GM19397 (cell line): ENCODE measurements around the gene EFCAB8.

Experiments
- ATAC-seq: cut with Tn5 transposase; IDR thresholded peaks from one replicate; pipeline ENCODE4 v1.9.1; 2021; ENCODE audit warnings: mild to moderate bottlenecking, moderate library complexity; ENCODE audit not compliant: unreplicated experiment

Gene EFCAB8

DNA sequence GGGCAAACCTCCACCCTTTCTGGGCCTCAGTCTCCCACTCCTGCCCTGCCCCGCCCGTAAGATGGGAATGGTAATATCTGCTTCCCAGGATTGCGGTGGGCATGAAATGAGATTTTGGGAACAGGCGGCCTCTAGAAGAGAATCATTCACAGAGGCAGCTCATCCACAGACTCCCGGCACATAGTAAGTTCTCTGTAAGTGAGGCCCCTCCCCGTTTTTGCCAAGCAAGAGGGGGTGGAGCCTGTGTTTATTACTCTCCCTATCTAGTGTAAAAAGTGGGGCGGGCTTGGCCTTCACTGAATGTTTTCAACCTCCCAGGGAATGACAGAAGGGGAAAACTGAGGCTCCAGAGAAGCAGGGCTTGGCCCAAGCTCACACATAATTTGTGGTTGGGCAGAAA, 125.5 kb downstream of the EFCAB8 start:
- ATAC-seq, result no peak

DNA sequence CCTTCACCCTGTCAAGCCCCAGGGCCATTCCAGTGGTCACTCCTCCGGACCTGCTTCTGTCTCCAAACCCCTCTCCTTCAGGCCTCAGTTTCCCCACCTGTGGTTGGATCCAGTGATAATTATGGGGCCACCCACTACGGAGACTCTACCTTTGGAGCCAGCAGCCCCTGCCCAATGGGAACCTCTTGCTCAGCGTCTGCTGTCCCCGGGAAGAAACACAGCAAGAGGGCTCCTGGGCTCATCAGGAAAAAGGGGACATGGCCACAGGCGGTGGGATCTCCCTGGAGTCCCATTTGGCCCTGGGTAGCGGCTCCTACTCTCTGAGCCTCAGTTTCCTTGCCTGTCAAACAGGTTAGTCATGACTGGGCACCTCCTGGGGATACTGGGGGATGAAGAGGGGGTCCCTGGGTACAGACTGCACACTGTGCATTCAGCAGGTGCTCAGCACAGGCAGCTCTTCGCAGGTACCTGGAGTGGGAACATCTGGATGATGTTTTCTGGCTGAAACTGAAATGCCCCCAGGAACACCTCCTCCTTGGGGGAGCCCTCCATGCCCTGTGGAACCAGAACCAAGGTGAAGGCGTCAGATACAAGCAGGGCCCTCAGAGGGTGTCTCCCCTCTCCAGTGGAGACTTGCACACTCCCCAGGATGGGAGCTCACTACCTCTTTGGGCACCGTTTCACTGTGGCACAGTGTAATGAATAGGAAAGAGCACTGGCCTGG, 126.1 kb downstream of the EFCAB8 start:
- no peak for ATAC-seq

DNA sequence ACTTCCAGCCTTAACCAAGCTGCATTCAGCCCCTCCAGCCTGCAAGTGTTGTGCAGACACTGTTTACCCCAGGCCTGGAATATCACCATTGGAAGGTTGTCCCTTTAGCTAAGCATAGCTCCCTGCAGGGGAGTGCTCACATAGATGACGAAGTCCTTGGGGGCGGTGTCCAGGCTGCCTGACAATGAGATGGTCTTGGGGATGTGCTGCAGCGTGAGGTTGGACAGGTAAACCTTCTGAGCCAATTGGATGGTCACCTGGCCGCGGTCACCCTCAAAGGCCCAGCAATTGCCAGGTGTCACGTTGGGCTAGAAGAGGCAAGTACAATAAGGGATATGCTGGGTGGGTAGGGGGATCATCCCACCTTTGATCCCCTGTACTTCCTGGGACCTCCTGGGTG, 126.9 kb downstream of the EFCAB8 start:
- ATAC-seq, result no peak

DNA sequence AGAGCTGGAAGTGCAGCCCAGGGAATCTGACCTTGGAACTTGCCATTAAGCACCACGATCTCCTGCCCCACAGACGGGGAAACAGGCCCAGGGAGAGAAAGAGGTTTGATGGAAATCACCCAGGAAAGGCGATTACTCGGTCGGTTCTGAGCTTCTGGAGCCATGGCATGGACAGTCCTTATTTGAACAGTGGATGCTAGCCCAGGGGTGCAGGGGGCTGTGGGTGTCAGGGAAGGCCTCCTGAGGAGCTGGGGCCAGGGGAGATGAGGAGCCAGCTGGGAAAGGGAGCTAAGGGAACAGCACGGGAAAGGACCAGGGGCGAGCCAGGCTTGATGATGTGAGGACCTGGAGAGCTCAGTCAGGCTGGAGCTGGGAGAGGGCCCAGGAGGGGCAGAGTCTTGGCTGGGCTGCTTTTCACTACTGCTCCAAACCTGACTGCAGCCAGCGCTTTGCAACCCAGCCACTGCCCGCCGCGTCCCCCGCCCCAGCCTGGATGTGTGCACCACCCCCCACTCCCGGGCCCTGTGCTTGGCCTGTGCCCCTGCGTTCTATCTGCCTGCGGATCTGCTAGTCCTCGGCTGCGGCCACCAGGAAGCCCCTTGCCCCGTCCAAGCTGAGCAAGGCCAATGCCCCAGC, 127.7 kb downstream of the EFCAB8 start:
- ATAC-seq, result no peak

DNA sequence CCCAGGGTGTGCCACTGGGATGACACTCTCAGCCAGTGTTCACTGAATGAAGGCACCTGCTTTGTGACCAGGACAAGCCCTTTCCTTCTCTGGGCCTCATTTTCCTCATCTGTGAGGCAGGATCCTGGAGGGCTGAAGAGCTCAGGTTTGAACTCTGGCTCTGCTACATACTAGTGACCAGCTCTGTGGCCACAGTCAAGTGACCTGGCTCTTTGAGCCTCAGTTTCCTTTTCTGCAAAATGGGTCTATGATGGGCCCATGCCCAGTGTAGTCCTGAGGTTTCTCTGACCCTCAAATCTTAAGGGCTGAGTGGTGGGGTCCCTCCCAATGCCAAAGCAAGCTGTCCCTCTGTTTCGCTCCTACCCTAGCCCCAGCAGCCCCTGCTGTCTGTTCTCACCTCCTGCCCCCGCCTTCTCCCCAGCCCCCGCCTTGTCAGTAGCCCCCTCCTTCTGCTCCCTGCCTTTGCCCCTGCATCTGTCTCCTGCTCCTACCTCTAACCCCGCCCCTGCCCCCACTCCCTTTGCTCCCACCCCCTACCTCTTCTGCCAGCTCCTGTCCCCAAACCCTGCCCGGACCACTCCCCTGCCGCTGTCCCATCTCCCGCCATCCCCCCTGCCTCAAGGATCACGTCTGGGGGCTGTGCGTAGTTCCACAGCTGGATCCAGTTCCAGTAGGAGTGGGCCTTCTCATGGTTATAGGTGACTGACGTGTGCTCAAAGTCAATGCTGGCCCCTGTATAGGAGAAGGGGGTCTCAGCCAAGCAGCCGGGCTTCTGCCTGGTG, 128.5 kb downstream of the EFCAB8 start:
- no peak for ATAC-seq

DNA sequence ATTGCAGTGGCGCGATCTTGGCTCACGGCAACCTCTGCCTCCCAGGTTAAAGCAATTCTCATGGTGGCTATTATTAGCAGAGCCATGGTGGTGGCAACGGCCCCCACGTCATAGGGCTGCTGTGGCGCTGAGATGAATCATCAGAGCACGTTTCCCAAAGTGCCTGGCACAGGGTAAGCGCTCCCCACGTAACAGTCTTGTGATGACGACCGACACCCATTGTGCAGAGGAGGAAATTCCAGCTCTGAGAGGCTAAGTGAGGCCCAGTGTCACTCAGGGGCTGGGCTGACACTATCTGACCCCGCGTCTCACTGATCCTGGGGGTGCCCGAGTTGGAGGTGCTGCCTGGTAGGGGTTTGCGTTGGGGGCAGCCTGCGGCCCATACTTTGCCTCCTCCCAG, 129.3 kb downstream of the EFCAB8 start:
- no peak for ATAC-seq

DNA sequence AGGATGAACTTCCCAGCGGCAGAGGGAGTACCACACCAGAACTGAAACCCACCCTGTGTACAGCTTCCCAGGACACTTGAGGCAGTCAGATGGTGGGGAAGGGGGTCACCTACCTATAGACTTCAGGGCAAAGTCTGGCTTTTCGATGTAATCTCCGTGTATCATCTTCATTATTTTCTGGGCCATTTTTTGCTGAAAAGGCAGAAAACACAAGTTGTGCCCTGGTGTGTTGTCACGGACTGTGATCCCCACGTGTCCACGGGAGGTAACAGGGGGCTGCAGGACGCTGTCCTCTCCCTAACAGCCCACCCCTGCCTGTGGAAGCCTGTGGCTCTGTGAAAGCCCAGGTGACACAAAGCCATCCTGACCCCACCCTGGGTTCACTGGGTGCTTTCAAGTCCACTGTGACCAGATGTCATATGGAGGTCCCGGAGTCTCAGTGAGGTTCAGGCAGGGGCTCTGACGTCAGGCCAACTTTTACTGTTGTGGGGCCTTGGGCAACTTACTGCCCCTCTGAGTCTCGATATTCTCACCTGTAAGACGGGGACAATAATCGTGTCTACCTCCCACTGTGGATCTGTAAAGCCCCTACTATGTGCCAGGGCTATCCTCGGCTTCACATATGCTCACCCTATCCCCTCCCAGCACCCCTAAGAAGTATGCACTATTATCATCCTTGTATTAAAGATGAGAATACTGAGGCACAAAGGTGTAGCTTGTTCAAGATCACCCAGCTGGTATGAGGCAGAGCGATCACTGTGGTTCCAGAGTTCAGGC, 131.0 kb downstream of the EFCAB8 start:
- ATAC-seq, result no peak

DNA sequence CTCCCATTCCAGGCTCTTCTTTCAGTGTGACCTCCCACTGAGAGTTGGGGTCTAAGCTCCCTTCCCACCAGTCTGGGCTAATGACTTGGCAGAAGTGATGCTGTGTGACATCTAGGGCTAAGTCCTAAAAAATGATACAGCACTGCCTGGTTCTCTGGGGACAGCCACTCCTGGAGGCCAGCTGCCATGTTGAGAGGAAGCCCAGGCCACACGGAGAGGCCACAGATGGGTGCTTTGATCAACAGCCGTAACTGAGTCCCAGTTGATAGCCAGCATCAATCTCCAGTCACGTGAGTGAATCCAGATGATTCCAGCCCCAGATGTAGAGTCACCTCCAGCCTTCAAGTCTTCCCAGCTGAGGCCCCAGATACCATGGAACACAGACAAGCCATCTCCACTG, 131.7 kb downstream of the EFCAB8 start:
- no peak for ATAC-seq

DNA sequence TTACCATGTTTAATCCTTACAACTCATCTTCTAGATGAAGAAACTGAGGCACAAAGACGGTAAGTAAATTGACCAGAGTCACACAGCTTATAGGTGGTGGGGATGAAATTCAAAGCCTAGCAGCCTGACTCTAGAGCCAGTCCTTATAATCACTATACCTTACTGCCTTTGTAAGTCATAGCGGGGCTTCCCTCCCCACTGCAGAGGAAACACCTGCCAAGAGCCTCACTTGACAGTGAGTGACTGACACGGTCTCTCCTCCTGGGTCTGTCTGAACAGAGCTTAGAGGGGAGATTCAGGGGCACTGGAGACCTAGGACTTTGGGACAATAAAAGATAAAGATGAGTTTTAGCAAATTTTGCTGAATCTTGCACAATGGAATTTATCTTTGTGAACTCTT, 132.7 kb downstream of the EFCAB8 start:
- ATAC-seq, result no peak

DNA sequence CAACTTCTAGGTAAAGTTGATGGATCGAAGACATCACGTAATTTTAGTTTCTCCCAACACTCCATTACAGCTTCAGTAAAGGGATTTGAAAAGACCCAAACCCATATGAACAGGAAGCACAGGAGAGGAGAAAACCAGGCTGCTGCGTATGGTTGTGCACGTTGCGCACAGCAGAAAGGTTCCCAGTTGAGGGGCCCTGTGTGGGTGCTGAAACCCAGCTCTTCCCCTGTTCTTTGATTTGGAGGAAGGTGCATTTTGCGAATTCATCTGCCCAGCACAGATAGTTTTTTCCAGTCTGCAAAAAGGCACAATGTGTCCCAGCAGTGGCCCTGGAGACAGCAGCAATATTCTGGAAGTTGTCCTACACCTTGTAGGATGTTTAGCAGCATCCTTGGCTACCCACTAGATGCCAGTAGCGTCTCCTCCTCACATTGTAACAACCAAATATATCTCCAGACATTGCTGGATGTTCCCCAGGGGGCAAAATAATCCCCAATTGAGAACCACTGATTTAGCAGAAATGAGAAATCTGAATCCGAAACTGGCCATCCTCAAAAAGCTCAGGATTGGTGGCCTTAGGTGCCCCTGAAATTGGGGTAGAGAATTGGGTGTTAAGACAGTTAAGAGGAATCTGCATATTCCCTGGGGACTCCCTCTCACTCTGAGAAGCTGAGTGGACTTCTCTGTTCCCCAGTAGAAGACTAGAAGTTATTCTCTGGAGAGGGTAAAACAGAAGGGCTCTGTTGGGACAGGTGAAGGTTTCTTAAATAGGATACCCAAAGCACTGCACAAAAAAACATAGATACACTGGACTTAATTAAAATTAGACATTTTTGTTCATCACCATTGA, 133.3 kb downstream of the EFCAB8 start:
- no peak for ATAC-seq

DNA sequence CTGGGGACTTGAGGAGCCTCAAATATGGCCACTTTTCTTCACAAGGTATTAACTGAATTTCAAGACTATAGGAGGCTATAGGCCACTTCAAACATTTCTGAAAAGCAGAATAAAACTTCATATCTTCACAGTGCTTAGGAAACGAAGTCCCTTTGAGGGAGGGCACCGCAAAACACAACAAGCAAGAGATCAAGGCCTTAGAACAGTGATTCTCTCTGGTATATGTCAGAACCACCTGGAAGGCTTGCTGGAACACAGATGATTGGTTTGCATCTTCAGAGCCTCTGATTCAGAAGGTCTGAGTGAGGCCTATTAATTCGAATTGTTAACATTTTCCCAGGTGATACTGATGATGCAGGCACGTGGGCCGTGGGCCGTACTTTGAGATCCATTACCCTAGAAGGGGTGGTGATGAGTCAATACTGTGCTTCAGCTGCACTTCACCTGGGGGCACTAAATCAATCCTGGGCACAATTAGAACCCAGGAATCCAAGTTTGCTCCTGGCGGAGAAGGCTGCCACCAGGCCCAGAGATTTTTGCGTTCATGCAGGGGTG, 134.8 kb downstream of the EFCAB8 start:
- ATAC-seq, result no peak

DNA sequence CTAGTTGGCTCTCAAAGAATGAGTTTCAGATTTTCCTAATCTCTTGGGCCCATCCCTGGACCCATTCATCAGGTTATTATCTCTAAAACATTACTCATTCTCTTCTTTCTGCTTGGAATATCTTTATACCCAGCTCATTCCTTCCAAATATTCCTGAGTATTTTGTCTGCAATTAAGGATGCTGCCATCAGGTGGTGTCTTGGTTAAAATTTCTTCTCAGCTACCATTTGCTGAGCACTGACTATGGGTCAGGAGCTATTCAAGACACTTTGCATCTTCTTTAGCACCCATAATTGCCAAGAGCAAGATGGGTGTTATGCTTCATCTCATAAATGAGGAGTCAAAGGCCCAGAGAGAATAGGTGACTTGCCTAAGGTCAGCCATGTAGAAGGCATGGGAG, 137.1 kb downstream of the EFCAB8 start:
- ATAC-seq, result no peak

DNA sequence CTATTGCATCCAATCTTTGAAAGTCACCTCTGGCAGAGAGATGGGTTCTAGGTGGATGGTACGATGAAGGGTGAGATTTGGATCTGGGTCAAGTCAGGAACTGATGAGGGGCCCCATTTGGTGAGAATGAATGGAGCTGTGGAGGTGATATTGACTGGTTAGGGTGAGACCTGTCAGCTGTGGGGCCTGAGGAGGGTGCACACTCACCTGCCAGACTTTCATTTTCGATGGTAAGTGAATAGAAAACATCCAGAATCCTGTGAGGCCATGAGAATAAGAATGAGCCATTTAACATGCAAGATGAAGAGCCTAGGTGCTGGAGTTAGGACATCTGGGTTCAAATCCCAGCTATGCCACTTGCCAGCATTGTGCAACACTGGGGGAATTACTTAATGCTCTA, 138.7 kb downstream of the EFCAB8 start:
- ATAC-seq, result no peak

DNA sequence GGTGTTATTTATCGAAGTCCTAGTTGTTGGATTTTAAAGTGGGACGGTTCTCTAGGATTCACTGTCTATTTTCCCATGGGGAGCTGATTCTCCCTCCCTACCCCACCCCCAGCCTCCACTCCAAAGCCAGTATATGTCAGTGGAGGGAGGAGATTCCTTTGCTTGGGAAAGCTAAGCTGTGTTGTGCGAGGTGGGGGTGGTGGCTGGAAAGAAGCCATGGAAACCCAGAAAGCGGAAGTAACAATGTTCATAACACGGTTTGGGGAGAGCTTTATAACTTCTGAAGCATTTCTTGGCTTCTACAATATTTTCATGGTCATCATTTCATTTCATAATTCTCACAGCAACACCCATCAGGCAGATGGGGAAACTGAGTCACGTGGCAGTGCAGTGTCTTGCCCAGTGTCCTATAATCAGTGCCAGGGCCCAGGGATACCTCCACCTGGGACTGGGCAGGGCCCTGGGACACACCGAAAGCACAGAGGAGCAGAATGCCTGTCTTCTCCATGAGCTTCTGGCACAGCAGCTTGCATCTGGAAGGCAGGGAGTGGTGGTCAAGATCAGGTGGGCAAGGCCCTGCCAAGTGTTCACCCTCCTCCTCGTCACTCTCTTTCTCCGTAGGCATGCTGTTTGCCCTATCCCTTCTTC, 141.0 kb downstream of the EFCAB8 start:
- no peak for ATAC-seq

DNA sequence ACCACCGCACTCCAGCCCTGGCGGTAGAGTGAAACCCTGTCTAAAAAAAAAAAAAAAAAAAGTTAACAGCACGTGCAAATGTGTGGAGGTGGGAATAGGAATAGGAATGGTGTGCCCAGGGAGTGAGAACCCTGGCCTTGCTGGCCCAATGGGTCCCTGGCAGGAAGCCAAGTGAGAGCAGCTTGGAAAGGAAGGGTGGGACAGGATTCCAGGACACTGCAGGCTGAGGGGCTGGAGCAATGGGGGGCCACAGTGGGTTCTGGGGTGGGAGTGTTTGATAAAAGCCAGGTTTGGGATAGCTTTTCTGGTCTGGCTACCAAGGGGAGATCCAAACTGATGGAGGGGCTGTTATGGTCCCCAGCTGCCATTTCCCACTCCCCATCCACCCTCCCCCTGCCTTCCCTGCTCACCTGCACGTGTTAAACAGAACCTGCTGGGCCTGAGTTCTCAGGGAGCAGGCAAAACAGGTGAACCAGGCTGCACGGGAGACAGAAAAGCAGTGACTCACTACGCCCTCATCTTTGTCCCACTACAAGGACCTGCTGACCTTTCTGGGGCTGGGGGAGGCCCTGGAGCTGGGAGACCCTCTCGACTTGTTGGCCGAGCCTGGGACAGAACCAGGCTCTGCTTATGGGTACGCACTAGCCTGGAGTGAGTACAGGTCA, 142.2 kb downstream of the EFCAB8 start:
- no peak for ATAC-seq

DNA sequence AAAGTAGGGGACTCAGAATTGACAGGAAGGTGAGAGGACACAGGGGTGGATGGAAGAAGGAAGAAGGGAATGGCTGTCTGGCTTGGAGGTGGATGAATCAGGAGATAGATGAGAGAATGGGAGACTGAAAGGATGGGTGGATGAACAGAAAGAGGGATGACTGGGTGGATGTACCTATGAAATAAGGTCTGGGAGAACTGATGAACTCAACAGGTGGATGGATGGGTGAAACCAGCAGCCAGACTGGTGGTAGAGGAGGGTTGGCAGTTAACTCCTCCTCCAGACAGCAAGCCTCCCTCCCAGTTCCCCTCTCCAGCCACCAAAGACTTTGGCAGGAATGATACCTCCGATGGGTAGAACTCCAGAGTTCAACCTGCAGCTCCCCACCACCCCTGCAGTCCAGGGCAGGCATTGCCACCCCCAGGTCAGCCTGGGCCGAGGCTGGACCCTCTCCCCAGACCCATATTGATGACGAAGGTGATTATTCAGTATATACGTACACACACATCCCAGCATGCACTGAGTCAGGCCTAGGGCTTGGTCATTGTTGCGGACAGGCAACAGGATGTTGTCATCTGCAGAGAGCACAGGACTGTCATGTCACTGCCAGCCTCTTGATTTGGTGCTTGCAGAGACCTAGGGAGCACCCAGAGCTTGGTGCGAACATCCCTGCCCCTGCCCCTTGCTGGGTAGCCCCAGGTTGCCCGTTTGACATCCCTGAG, 143.5 kb downstream of the EFCAB8 start:
- no peak for ATAC-seq

DNA sequence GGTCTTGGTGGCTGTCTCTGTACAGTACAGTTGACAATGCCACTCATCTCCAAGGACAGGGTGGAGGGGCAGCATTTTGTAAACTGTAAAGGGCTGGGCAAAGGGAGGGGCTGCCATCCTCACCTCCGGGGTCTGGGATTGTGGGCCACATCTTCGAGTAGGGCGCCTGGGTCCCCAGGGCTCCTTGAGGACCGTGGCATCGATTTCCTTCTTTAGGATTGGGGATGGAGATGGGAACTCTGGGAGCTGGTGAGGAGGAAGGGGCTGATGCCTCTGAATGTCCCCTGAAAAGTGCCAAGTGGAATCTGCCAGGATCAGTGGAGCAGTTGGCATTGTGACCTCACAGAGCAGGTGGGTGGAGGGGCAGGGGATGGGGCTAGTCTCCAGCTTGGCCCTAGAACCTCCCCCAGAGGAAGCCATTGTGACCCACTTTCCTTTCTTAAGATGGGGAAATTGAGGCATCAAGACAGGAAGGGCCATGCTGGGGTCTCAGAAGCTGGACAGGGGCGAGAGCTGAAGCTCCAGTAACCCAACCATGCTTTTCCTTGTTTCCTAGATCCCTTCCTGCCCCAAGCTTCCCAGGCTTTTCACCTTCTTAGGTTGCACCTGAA, 145.5 kb downstream of the EFCAB8 start, which contains the start of gene SUN5:
TSS of gene SUN5 (minus strand) at position 293 of the 611 bp plus-strand sequence. CDS start at position 200, 93 bp downstream.
- ATAC-seq, result no peak

DNA sequence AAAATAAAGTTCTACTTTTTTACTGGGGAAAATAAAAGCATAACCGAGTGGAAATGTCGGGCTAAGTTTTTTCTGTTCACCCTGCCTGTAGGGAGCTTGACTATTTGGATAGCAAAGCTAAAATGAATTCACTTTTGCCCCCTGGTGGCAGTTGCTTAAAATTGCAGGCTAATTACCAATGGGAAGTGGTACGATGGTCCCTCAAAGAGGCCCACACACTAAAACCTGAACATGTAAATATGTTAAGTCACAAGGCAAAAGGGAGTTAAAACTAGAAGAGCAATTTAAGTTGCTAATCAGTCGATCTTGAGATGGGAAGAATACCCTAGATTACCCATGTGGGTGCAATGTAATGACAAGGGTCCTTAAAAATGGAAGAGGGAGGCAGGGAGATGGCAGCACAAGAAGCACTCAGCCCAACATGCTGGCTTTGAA, 146.4 kb downstream of the EFCAB8 start:
- no peak for ATAC-seq
